H1 (cell line): ENCODE data around the gene PRSS21. TPM values are rescaled to one million over a fixed set of nuclear protein-coding genes. Genes with fewer than 3 reads are reported as not detected.

Experiments used
- CTCF ChIA-PET: fragments of 300-600 bp; sonication (Branson Sonifier 250); formaldehyde crosslinking; loops from one replicate; lab custom pipeline; 2021; ENCODE audit not compliant: partially characterized antibody; lab: Charles Lee
- POLR2A ChIA-PET: fragments of 300-600 bp; sonication (Branson Sonifier 250); formaldehyde crosslinking; loops from one replicate; lab custom pipeline; 2021; ENCODE audit warnings: inconsistent platforms; ENCODE audit not compliant: partially characterized antibody; lab: Charles Lee
- DNase-seq, 2 experiments: peaks; one replicate each; pipeline versions ENCODE4 v3.0.0 to v3.0.0-alpha.2; 2010 to 2022; ENCODE audit warnings: low spot score in 2 of 2, low read depth in 1 of 2, mixed read lengths in 1 of 2
- FAIRE-seq: peaks from 2 replicates; lab custom pipeline; 2011; peaks lifted over from hg19 to GRCh38; lab: Jason Lieb, UNC
- H2AFZ ChIP-seq: 2 replicates; pipeline ENCODE4 v1.8.1; 2012; ENCODE audit warnings: low read length, inconsistent platforms
- H2AK5ac ChIP-seq: 2 replicates; pipeline ENCODE4 v1.6.1; 2013; ENCODE audit warnings: low read depth, low read length
- H2BK120ac ChIP-seq: replicated peaks from 2 replicates; pipeline ENCODE3; 2013; ENCODE audit warnings: low read depth, low read length, inconsistent platforms
- H2BK12ac ChIP-seq: 2 replicates; pipeline ENCODE4 v1.6.1; 2013; ENCODE audit warnings: low read depth, low read length
- H2BK15ac ChIP-seq: 2 replicates; pipeline ENCODE4 v1.6.1; 2013; ENCODE audit warnings: low read length
- H2BK20ac ChIP-seq: 2 replicates; pipeline ENCODE4 v1.6.1; 2013; ENCODE audit warnings: low read length
- H2BK5ac ChIP-seq: 2 replicates; pipeline ENCODE4 v1.6.1; 2013; ENCODE audit warnings: low read depth, low read length
- H3K14ac ChIP-seq: 2 replicates; pipeline ENCODE4 v1.6.1; 2013; ENCODE audit warnings: inconsistent platforms; ENCODE audit not compliant: insufficient read length
- H3K18ac ChIP-seq: 2 replicates; pipeline ENCODE4 v1.6.1; 2013; ENCODE audit warnings: low read length; ENCODE audit errors: extremely low read depth
- H3K23ac ChIP-seq: 2 replicates; pipeline ENCODE4 v1.6.1; 2013; ENCODE audit warnings: inconsistent platforms; ENCODE audit not compliant: insufficient read length
- H3K23me2 ChIP-seq: 2 replicates; pipeline ENCODE4 v1.6.1; 2013; ENCODE audit warnings: low read depth, low read length
- H3K27ac ChIP-seq: 2 replicates; pipeline ENCODE4 v1.6.1; 2011; ENCODE audit warnings: low read depth, low read length, inconsistent platforms
- H3K27me3 ChIP-seq, 4 experiments: replicated peaks in 1 of 4; 1 replicate in 1 of 4; 2 replicates in 3 of 4; pipeline versions ENCODE4 v1.6.1 to v1.8.1; 2011 to 2013; ENCODE audit warnings: low read length in 3 of 4, mild to moderate bottlenecking in 3 of 4, inconsistent platforms in 2 of 4, mixed read lengths in 2 of 4, moderate library complexity in 1 of 4; ENCODE audit not compliant: control insufficient read depth in 3 of 4, insufficient read depth in 3 of 4; ENCODE audit errors: extremely low read depth in 1 of 4
- H3K36me3 ChIP-seq, 4 experiments: 2 replicates each; pipeline versions ENCODE4 v1.6.1 to v1.8.1; 2011 to 2013; ENCODE audit warnings: mild to moderate bottlenecking in 4 of 4, low read length in 3 of 4, moderate library complexity in 2 of 4, control low read depth in 1 of 4, inconsistent platforms in 1 of 4; ENCODE audit not compliant: insufficient read depth in 4 of 4, control insufficient read depth in 2 of 4
- H3K4ac ChIP-seq: replicated peaks from 2 replicates; pipeline ENCODE3; 2013; ENCODE audit warnings: low read length, low read depth, mixed read lengths, inconsistent platforms; ENCODE audit not compliant: insufficient read length
- H3K4me1 ChIP-seq, 4 experiments: replicated peaks in 1 of 4; 1 replicate in 1 of 4; 2 replicates in 3 of 4; pipeline versions ENCODE4 v1.6.1 to v1.8.1; 2011 to 2013; ENCODE audit warnings: low read length in 3 of 4, inconsistent platforms in 2 of 4, mixed read lengths in 1 of 4; ENCODE audit not compliant: insufficient read depth in 4 of 4, control insufficient read depth in 3 of 4
- H3K4me2 ChIP-seq, 2 experiments: 2 replicates each; pipeline versions ENCODE4 v1.6.1 to v1.8.1; 2011 to 2013; ENCODE audit warnings: low read depth in 2 of 2, low read length in 2 of 2, control low read depth in 1 of 2, inconsistent platforms in 1 of 2, mild to moderate bottlenecking in 1 of 2; ENCODE audit not compliant: insufficient read depth in 1 of 2
- H3K4me3 ChIP-seq, 4 experiments: fragments of 200-600, 300-600 bp in 1 of 4; sonication (generic), shearing (Covaris generic), sonication (Bioruptor Twin) in 1 of 4; 2 replicates each; pipeline versions ENCODE4 v1.5.1 to v1.8.1; 2011 to 2016; ENCODE audit warnings: low read length in 4 of 4, low read depth in 3 of 4, control low read depth in 2 of 4, inconsistent platforms in 2 of 4, mild to moderate bottlenecking in 2 of 4, mixed read lengths in 1 of 4, moderate library complexity in 1 of 4; ENCODE audit not compliant: insufficient read depth in 2 of 4; ENCODE audit errors: extremely low read depth in 1 of 4
- H3K56ac ChIP-seq: replicated peaks from 2 replicates; pipeline ENCODE3; 2013; ENCODE audit warnings: low read depth, mild to moderate bottlenecking, mixed read lengths, low read length, inconsistent platforms; ENCODE audit not compliant: insufficient read length
- H3K79me1 ChIP-seq: 2 replicates; pipeline ENCODE4 v1.6.1; 2013; ENCODE audit warnings: low read depth, low read length, control low read depth
- H3K79me2 ChIP-seq, 2 experiments: 2 replicates each; pipeline versions ENCODE4 v1.6.1 to v1.8.1; 2012 to 2013; ENCODE audit warnings: low read length in 2 of 2, mild to moderate bottlenecking in 2 of 2, inconsistent platforms in 1 of 2; ENCODE audit not compliant: insufficient read depth in 2 of 2, control insufficient read depth in 1 of 2
- H3K9ac ChIP-seq, 4 experiments: replicated peaks in 1 of 4; 1 replicate in 1 of 4; 2 replicates in 3 of 4; pipeline versions ENCODE4 v1.6.1 to v1.8.1; 2011 to 2013; ENCODE audit warnings: low read depth in 3 of 4, low read length in 3 of 4, control low read depth in 2 of 4, mild to moderate bottlenecking in 2 of 4, moderate library complexity in 2 of 4, inconsistent platforms in 1 of 4; ENCODE audit errors: extremely low read depth in 1 of 4
- H3K9me3 ChIP-seq, 2 experiments: 2 replicates each; pipeline versions ENCODE4 v1.6.1 to v1.8.1; 2012 to 2013; ENCODE audit warnings: mild to moderate bottlenecking in 2 of 2, moderate library complexity in 2 of 2, control low read depth in 1 of 2, inconsistent platforms in 1 of 2, low read depth in 1 of 2, low read length in 1 of 2, mixed read lengths in 1 of 2; ENCODE audit not compliant: insufficient read depth in 2 of 2
- H4K20me1 ChIP-seq, 2 experiments: replicated peaks in 1 of 2; 2 replicates each; pipeline versions ENCODE3 to v1.8.1; 2011 to 2013; ENCODE audit warnings: inconsistent platforms in 2 of 2, low read length in 2 of 2, mild to moderate bottlenecking in 1 of 2; ENCODE audit not compliant: insufficient read depth in 2 of 2, control insufficient read depth in 1 of 2
- H4K5ac ChIP-seq: 2 replicates; pipeline ENCODE4 v1.6.1; 2013; ENCODE audit warnings: low read length, low read depth, mixed read lengths, inconsistent platforms; ENCODE audit not compliant: insufficient read length
- H4K8ac ChIP-seq: 2 replicates; pipeline ENCODE4 v1.8.0; 2013; ENCODE audit warnings: mild to moderate bottlenecking, moderate library complexity, low read length, inconsistent platforms; ENCODE audit not compliant: insufficient read depth; ENCODE audit errors: extremely low read depth
- H4K91ac ChIP-seq: replicated peaks from 2 replicates; pipeline ENCODE3; 2013; ENCODE audit warnings: low read length, mixed read lengths, inconsistent platforms; ENCODE audit not compliant: insufficient read length
- ATF2 ChIP-seq: IDR thresholded peaks from 2 replicates; pipeline ENCODE4 v1.6.1; 2012; ENCODE audit warnings: low read length, inconsistent platforms
- BRCA1 ChIP-seq: IDR thresholded peaks from 2 replicates; pipeline ENCODE4 v1.6.1; 2012; ENCODE audit warnings: low read depth, low read length, improper control_type of control experiment
- GABPA ChIP-seq: IDR thresholded peaks from 2 replicates; pipeline ENCODE4 v1.6.1; 2011; ENCODE audit warnings: mild to moderate bottlenecking, low read length, moderate library complexity, borderline replicate concordance; ENCODE audit not compliant: insufficient read depth
- JUND ChIP-seq: IDR thresholded peaks from 2 replicates; pipeline ENCODE4 v1.6.1; 2011; ENCODE audit warnings: mild to moderate bottlenecking, improper control_type of control experiment, low read length
- KDM1A ChIP-seq: fragments of 200-600, 300-600 bp; sonication (generic); IDR thresholded peaks from 2 replicates; pipeline ENCODE4 v1.7.1; 2016; ENCODE audit warnings: mild to moderate bottlenecking, low read length, borderline replicate concordance
- POU5F1 ChIP-seq: IDR thresholded peaks from 2 replicates; pipeline ENCODE4 v1.6.1; 2011; ENCODE audit warnings: low read depth, mild to moderate bottlenecking, low read length, moderate library complexity
- SIRT6 ChIP-seq: IDR thresholded peaks from one replicate; pipeline ENCODE4 v1.7.1; 2012; ENCODE audit warnings: low read length, inconsistent platforms
- SIX5 ChIP-seq: IDR thresholded peaks from 2 replicates; pipeline ENCODE4 v1.6.1; 2011; ENCODE audit warnings: mild to moderate bottlenecking, low read depth, low read length
- SRF ChIP-seq: IDR thresholded peaks from 2 replicates; pipeline ENCODE4 v1.6.1; 2011; ENCODE audit warnings: mild to moderate bottlenecking, low read depth, low read length, moderate library complexity
- TAF1 ChIP-seq: IDR thresholded peaks from 2 replicates; pipeline ENCODE4 v1.6.1; 2011; ENCODE audit warnings: mild to moderate bottlenecking, low read depth, low read length
- WGBS, 2 experiments: shearing (Covaris generic) in 1 of 2; methylation state at CpG; one replicate each; pipeline versions ENCODE4 v1.1.6 to v1.1.7; 2013 to 2015; ENCODE audit warnings: low lambda C conversion rate in 2 of 2, mixed read lengths in 2 of 2, inconsistent platforms in 1 of 2, low coverage in 1 of 2, missing lambda C conversion rate in 1 of 2; ENCODE audit not compliant: insufficient replicate concordance in 2 of 2, insufficient coverage in 1 of 2, insufficient read length in 1 of 2; ENCODE audit errors: extremely low coverage in 1 of 2, missing lambda C conversion rate in 1 of 2; 5-methylcytosine and 5-hydroxymethylcytosine counted together
- polyA plus RNA-seq, 7 experiments: library from polyadenylated mRNA; depleted of rRNA in 3 of 7; stranded (reverse) in 5 of 7; unstranded in 2 of 7; fragments of >200 nt in 5 of 7; fragments of 200-250 nt in 2 of 7; gene quantifications; 1 replicate in 5 of 7; 2 replicates in 1 of 7; 4 replicates in 1 of 7; pipeline versions ENCODE4 v1.2.1 to v1.2.3, GENCODE V29; 2011 to 2013; ENCODE audit warnings: missing spikeins in 2 of 7, mixed read lengths in 2 of 7
- total RNA-seq: library from RNA; stranded (reverse); fragmentation: NEBNext Ultra II Directional; extraction: Animal tissue kit (Norgen Biotek cat#: 25700); gene quantifications from 2 replicates; pipeline ENCODE4 v1.2.1, GENCODE V29; 2021

Gene PRSS21
- total and polyA plus RNA-seq, 2 of the 8 experiments (the other 6 are each of a cell fraction or from before 2014, with no cell fraction given) = 0.76 to 1.0 TPM

- 88% methylated on average over 1 of the region's 1 CpG; no CpG with 5 or more reads in 1 of the 2 experiments for WGBS, 2 experiments
- Histone ChIP-seq H3K27me3 (no peaks in the 10 kb centered on the region), H3K4me2 (no peak overlapping the region), H2BK15ac (no peak overlapping the region), H3K36me3 (no peaks in the 10 kb centered on the region), H3K79me1 (no peaks in the 10 kb centered on the region), H3K79me2 (no peaks in the 10 kb centered on the region), H2AFZ (no peak overlapping the region), H2BK20ac (no peak overlapping the region), H4K91ac (no peak overlapping the region), H3K4me3 (no peak overlapping the region), H2AK5ac (no peak overlapping the region), H4K20me1 (no peaks in the 10 kb centered on the region), H3K14ac (no peak overlapping the region), H3K23me2 (no peaks in the 10 kb centered on the region), H3K23ac (no peak overlapping the region), H3K18ac (no peak overlapping the region), H3K4me1 (no peaks in the 10 kb centered on the region), H2BK120ac (no peak overlapping the region), H3K56ac (no peak overlapping the region), H3K9ac (no peak overlapping the region), H3K27ac (no peak overlapping the region), H4K5ac (no peak overlapping the region), H3K9me3 (peaks cover 10 to 12% of the 10 kb centered on the region in 2 experiments), H3K4ac (no peak overlapping the region), H2BK12ac (no peak overlapping the region), H2BK5ac (no peak overlapping the region), H4K8ac (no peak overlapping the region)
- ChIA-PET POLR2A (interaction anchor here (0.6 to 1.6 kb wide), 2 partner anchors 23 to 222 kb away, joined by 3 read pairs; partner anchors contain the start of gene ELOB), CTCF (interaction anchor here (0.6 to 1.3 kb wide), 2 partner anchors 14 to 20 kb away, joined by 3 to 4 read pairs; no protein-coding TSS in a partner anchor)
- FAIRE-seq = no peak
- no peak for DNase-seq
- TF ChIP-seq TAF1 (no peak), SRF (no peak), JUND (no peak), BRCA1 (no peak), KDM1A (no peak), ATF2 (no peak), POU5F1 (no peak), SIX5 (no peak), SIRT6 (no peak), GABPA (no peak)
These were observed 17.2 kb upstream of the PRSS21 start for GRCh38 chr16:2799859-2800226.
